22Rv1 (cell line): ENCODE data around the gene C1orf216.

Experiments
- H3K27ac ChIP-seq: fragments of 450-650 bp; 2 replicates; pipeline ENCODE4 v1.5.1; 2017
- ZFX ChIP-seq: fragments of 450-650 bp; IDR thresholded peaks from 2 replicates; pipeline ENCODE4 v1.6.1; 2017; ENCODE audit warnings: antibody characterized with exemption, borderline replicate concordance
- TF ChIP-seq, protein P1 (sequence below): fragments of 450-650 bp; IDR thresholded peaks from 2 replicates; pipeline ENCODE4 v1.5.1; 2017; ENCODE audit warnings: mild to moderate bottlenecking

The C1orf216 gene

DNA sequence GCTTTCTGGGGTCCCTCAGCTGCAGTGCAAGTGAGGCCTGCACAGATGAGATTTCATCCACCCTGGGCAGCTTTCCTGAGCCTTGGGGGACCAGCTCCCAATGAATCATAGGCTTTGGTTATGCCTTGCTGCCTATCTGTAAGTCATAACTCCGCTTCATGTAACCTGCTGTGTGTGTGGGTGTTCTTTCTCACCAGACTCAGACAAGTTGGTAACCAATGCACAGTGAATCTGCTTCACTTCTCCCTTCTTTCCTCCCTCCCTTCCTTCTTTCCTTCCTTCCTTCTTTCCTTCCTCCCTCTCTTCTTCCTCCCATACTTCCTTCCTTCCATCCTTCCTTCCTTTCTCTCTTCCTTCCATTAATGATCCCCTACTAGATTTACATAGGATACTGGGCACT is 42.9 kb downstream of the C1orf216 start:
- TF ChIP-seq ZFX = no peak
- TF ChIP-seq, protein P1, sequence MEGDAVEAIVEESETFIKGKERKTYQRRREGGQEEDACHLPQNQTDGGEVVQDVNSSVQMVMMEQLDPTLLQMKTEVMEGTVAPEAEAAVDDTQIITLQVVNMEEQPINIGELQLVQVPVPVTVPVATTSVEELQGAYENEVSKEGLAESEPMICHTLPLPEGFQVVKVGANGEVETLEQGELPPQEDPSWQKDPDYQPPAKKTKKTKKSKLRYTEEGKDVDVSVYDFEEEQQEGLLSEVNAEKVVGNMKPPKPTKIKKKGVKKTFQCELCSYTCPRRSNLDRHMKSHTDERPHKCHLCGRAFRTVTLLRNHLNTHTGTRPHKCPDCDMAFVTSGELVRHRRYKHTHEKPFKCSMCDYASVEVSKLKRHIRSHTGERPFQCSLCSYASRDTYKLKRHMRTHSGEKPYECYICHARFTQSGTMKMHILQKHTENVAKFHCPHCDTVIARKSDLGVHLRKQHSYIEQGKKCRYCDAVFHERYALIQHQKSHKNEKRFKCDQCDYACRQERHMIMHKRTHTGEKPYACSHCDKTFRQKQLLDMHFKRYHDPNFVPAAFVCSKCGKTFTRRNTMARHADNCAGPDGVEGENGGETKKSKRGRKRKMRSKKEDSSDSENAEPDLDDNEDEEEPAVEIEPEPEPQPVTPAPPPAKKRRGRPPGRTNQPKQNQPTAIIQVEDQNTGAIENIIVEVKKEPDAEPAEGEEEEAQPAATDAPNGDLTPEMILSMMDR = no peak
- H3K27ac ChIP-seq = no peak overlapping the region

DNA sequence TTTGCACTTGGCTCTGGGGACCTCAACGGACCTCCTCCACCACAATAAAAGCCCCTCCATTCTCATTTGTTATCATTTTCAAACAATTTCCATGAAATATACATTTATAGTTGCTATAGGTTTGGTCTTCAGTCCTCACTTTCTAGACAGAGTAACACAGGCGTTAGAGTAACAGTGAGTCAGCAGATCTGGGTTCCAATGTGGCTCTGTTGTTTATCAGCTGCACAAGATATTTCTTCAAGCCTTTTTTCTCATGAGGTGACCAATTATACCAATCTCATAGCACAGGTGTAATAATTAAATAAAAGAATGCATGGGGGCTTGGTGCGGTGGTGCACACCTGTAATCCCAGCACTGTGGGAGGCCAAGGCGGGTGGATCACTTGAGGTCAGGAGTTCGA is 44.6 kb downstream of the C1orf216 start:
- H3K27ac ChIP-seq = no peak overlapping the region
- no peak for TF ChIP-seq ZFX
- TF ChIP-seq, protein P1 = no peak

DNA sequence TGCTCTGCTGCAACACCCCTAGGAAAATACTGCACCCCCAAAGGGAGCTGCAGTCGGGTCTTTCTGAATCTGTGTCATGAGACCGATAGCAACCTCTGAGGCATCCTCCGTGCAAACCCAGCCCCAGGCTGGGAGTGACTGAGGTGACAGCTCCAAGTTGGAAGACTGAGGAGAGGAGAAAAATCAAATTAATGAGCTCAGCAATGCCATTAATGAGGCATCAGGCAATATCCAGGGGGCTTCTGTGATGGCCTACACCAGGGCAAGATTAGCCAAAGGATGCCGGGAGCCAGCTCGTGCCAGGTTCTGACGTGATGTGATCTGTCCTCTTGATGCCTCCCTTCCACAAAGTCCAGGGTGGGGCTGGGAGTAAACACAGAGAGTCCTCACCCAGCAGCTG is 46.6 kb downstream of the C1orf216 start:
- TF ChIP-seq, protein P1 = no peak
- no peak for TF ChIP-seq ZFX
- H3K27ac ChIP-seq = no peak overlapping the region

DNA sequence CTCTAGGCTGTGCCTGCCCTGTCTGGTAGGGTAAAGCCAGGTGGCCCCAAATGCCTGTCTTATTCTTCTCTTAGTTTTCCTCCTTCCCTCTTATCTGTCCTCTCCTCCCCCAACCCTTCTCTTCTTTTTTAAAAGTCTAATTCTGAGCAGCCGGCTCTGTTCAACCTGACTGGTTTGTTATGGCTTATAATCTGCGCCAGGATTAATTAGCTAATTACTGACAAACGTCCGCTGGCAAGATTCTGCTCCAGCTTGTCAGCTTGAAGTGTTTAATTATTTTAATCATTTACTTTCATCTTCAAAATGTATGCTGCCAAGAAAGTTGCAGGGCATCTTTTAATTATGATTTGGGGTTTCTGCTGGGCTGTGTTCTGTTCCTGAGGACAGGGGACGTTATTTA is 50.2 kb downstream of the C1orf216 start:
- H3K27ac ChIP-seq = no peak overlapping the region
- no peak for TF ChIP-seq ZFX
- TF ChIP-seq, protein P1 = no peak

DNA sequence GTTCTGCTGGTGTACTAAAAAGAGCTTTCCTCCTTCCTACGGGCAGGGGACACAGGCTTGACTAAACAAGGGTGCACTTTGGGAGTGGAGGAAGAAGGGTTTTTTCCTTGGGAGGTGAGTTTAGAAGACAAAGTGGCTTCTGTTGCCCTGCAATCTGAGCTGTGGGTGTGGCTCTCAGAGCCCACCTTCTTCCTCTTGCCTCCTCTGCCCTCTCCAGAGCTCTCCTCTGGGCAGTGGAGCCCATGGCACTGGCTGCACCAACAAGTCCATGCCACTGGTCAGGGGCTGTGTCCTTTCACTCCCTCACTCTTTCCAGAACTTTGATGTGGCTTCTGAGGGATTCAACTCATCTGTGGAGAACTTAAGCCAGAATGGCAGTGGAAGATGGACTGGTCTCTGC is 51.8 kb downstream of the C1orf216 start:
- TF ChIP-seq ZFX = no peak
- TF ChIP-seq, protein P1 = no peak
- no peak overlapping the region for H3K27ac ChIP-seq

DNA sequence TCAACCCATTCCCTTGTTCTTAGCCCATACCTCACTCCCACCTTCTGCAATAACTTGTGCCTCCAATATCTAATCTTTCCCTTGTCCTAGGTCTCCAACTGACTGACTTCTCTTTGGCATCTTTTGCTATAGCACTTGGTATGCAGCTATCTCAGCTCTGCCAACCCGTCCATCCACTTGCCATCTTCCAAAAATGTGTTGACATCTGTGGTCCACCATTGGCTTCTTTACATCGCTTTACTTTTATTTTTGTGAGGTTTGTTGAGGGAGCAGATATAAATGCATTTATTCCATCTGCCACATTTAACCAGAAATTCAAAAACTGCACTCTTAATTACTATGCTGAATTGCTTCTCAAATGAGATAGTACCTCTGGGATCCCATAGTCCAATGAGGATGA is 52.5 kb downstream of the C1orf216 start:
- no peak for TF ChIP-seq ZFX
- TF ChIP-seq, protein P1 = no peak
- no peak overlapping the region for H3K27ac ChIP-seq
